ENCODE measurements around the gene CLHC1. TPM values are rescaled to one million over a fixed set of nuclear protein-coding genes. Genes with fewer than 3 reads are reported as not detected.

Gene CLHC1
- total RNA-seq, 1 experiment from 2014 or later, result 11.1 TPM

DNA sequence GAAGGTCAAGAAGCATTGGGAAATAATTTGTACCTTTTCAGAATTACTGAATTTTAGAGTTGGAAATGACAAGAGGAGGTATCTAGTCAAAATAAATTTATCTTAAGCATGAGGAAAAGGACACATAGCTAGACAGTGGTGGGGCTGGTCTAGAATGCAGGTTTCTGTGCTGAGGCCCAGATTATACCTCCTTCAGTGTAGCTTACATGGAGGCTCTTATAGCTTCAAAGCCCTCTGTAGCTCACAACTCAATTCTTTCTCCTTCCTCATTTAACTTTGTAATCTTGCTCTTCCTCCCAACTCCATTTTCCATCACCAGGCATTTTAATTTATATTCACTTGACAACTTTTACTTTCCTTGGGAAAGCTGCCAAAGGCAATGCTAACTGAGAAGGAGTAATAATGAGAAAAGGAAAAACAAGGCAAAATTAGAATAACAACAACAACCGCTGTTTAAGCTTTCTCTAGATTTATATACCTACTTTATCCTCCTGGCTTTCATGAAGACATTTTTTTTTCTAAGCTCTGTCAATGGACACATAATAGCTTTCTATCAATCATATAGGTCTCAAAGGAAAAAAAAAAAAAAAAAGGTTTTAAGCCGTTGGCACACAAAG lies 58.5 kb downstream of the CLHC1 start:
- Histone ChIP-seq H3K9ac (ENCODE audit: low read length) (no peak overlapping the region), H3K4me2 (ENCODE audit: low read length) (no peak overlapping the region), H2AFZ (ENCODE audit: low read depth, low read length, poor library complexity, severe bottlenecking) (no peak overlapping the region), H3K9me3 (ENCODE audit: control insufficient read depth in 1 of 2, insufficient read depth in 1 of 2, low read depth in 1 of 2, low read length in 2 of 2) (no peaks in the 10 kb centered on the region), H3K4me1 (ENCODE audit: control insufficient read depth in 1 of 2, insufficient read depth in 2 of 2, low read length in 2 of 2) (no peaks in the 10 kb centered on the region; a peak in 1 of 4 replicates), H3K36me3 (ENCODE audit: control insufficient read depth in 1 of 2, insufficient read depth in 2 of 2, low read length in 2 of 2) (no peaks in the 10 kb centered on the region), H3K9me2 (ENCODE audit: insufficient read depth) (no peaks in the 10 kb centered on the region), H3K4me3 (replicated peaks in 1 of 2; ENCODE audit: low read depth in 1 of 2, low read length in 2 of 2) (no peak overlapping the region), H3K27me3 (ENCODE audit: insufficient read depth, low read length) (no peaks in the 10 kb centered on the region), H3K79me2 (ENCODE audit: insufficient read depth, low read length) (no peaks in the 10 kb centered on the region), H4K20me1 (ENCODE audit: insufficient read depth) (no peaks in the 10 kb centered on the region), H3K27ac (ENCODE audit: low read depth, low read length) (no peak overlapping the region)
- CTCF ChIA-PET, result interaction anchor here (0.8 to 3.9 kb wide), 4 partner anchors 12 to 274 kb away, joined by 3 to 46 read pairs (median 4); no protein-coding TSS in a partner anchor
- DNase-seq (ENCODE audit: low read depth, low spot score) (no peak), ATAC-seq (no peak)
- TF ChIP-seq CEBPB (IDR thresholded peaks at IDR 0.05; ENCODE audit: low read depth), result no peak
- TF ChIP-seq ZNF274 (IDR thresholded peaks at IDR 0.05; ENCODE audit: low read depth, low read length), result no peak
- no peak for TF ChIP-seq ELF1 (IDR thresholded peaks at IDR 0.05; ENCODE audit: borderline replicate concordance, low read depth)
- no peak for TF ChIP-seq POLR2A (IDR thresholded peaks at IDR 0.05; ENCODE audit: borderline replicate concordance, extremely low read depth, insufficient read depth, insufficient read length)
- TF ChIP-seq JUND (IDR thresholded peaks at IDR 0.05), result no peak
- RAD21 ChIA-PET (ENCODE audit: low non-redundant PET in 1 of 2, low total read pairs in 2 of 2, uncharacterized antibody in 2 of 2, unreplicated experiment in 2 of 2), result interaction anchor here in 1 of 2 experiments (1.9 kb wide), 1 partner anchor 274 kb away, joined by 6 read pairs; no protein-coding TSS in a partner anchor
- POLR2A ChIA-PET, result interaction anchor here (1.0 to 1.1 kb wide), 2 partner anchors 123 to 125 kb away, joined by 3 to 7 read pairs; partner anchors contain the start of gene RTN4
- intact Hi-C loops (cut with micrococcal nuclease), result loop anchor here (2.0 to 10.0 kb wide), 3 partner anchors 273 to 1069 kb away; no protein-coding TSS in a partner anchor
- no TSS peak for BruUV-seq (replicated peaks)

DNA sequence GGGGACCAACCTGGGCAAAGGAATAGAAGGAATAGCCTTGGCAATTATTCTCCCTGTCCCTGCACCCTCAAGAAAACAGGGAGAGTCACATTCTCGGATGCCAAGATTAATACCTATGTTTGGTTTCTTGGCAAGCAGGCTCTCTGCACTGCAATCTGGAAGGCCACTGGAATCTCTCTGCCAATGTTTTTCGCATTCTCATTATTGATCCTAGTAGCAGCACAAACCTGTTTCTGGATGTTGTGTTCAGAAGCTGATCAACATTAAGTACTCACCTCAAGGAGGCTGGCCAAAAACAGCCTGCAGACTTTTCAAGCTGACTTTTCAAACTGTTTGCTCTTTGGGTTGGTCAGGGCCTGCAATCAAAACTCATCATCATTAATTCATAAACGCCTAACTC lies 62.2 kb downstream of the CLHC1 start:
- DNase-seq (ENCODE audit: low read depth, low spot score) (no peak), ATAC-seq (no peak)
- no peak for TF ChIP-seq CBX3 (IDR thresholded peaks at IDR 0.05; ENCODE audit: low read depth)
- TF ChIP-seq RAD21 (IDR thresholded peaks at IDR 0.05; ENCODE audit: low read depth), result no peak
- no peak for TF ChIP-seq ZFX (IDR thresholded peaks at IDR 0.05)
- no peak for TF ChIP-seq EZH2phosphoT487 (IDR thresholded peaks at IDR 0.05; ENCODE audit: borderline replicate concordance)
- TF ChIP-seq, protein P1, sequence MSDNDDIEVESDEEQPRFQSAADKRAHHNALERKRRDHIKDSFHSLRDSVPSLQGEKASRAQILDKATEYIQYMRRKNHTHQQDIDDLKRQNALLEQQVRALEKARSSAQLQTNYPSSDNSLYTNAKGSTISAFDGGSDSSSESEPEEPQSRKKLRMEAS (IDR thresholded peaks at IDR 0.05), result no peak
- TF ChIP-seq, protein P2, sequence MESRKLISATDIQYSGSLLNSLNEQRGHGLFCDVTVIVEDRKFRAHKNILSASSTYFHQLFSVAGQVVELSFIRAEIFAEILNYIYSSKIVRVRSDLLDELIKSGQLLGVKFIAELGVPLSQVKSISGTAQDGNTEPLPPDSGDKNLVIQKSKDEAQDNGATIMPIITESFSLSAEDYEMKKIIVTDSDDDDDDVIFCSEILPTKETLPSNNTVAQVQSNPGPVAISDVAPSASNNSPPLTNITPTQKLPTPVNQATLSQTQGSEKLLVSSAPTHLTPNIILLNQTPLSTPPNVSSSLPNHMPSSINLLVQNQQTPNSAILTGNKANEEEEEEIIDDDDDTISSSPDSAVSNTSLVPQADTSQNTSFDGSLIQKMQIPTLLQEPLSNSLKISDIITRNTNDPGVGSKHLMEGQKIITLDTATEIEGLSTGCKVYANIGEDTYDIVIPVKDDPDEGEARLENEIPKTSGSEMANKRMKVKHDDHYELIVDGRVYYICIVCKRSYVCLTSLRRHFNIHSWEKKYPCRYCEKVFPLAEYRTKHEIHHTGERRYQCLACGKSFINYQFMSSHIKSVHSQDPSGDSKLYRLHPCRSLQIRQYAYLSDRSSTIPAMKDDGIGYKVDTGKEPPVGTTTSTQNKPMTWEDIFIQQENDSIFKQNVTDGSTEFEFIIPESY (IDR thresholded peaks at IDR 0.05; ENCODE audit: extremely low read depth, insufficient replicate concordance, low read length), result no peak
- no peak for TF ChIP-seq TCF7L2 (IDR thresholded peaks at IDR 0.05; ENCODE audit: borderline replicate concordance, extremely low read depth, insufficient read depth, insufficient read length)
- TF ChIP-seq ZNF274 (IDR thresholded peaks at IDR 0.05; ENCODE audit: low read depth, low read length), result no peak
- Histone ChIP-seq H3K27me3 (ENCODE audit: insufficient read depth, low read length) (no peaks in the 10 kb centered on the region), H3K4me2 (ENCODE audit: low read length) (no peak overlapping the region), H3K79me2 (ENCODE audit: insufficient read depth, low read length) (no peaks in the 10 kb centered on the region), H3K4me3 (replicated peaks in 1 of 2; ENCODE audit: low read depth in 1 of 2, low read length in 2 of 2) (no peak overlapping the region), H3K27ac (ENCODE audit: low read depth, low read length) (no peak overlapping the region), H2AFZ (ENCODE audit: low read depth, low read length, poor library complexity, severe bottlenecking) (no peak overlapping the region), H3K9ac (ENCODE audit: low read length) (no peak overlapping the region), H3K4me1 (ENCODE audit: control insufficient read depth in 1 of 2, insufficient read depth in 2 of 2, low read length in 2 of 2) (peaks cover 0 to 6% of the 10 kb centered on the region in 2 experiments; a peak in 2 of 4 replicates), H4K20me1 (ENCODE audit: insufficient read depth) (no peaks in the 10 kb centered on the region), H3K9me2 (ENCODE audit: insufficient read depth) (no peaks in the 10 kb centered on the region), H3K36me3 (ENCODE audit: control insufficient read depth in 1 of 2, insufficient read depth in 2 of 2, low read length in 2 of 2) (no peaks in the 10 kb centered on the region), H3K9me3 (ENCODE audit: control insufficient read depth in 1 of 2, insufficient read depth in 1 of 2, low read depth in 1 of 2, low read length in 2 of 2) (no peaks in the 10 kb centered on the region)
- RAD21 ChIA-PET (ENCODE audit: low non-redundant PET in 1 of 2, low total read pairs in 2 of 2, uncharacterized antibody in 2 of 2, unreplicated experiment in 2 of 2), result no interaction called here
- intact Hi-C loops (cut with micrococcal nuclease), result loop anchor here (10.0 kb wide), 2 partner anchors 645 to 1065 kb away; no protein-coding TSS in a partner anchor
- POLR2A ChIA-PET, result interaction anchor here (1.4 kb wide), 1 partner anchor 121 kb away, joined by 4 read pairs; no protein-coding TSS in a partner anchor
- BruUV-seq (replicated peaks), result no TSS peak
- CTCF ChIA-PET, result interaction anchor here (2.8 kb wide), 1 partner anchor 270 kb away, joined by 21 read pairs; no protein-coding TSS in a partner anchor

Data from HCT116 (cell line).